PC-3 (cell line): Measurements from ENCODE around the gene TRIM52. TPM values are rescaled to one million over a fixed set of nuclear protein-coding genes. Genes with fewer than 3 reads are reported as not detected.
"Not testable (repeated sequence)": the region's sequence is repeated elsewhere in the genome, so short reads cannot be mapped to it uniquely, and the experiment has no call there.

ENCODE experiments used
- ATAC-seq: fragments of 200-7000 bp; cut with Tn5 transposase; 2 replicates; pipeline ENCODE4 v1.9.1; 2020; ENCODE audit warnings: mild to moderate bottlenecking, moderate library complexity
- Bru-seq: library from RNA; stranded (reverse); fragments of 400-500 nt; gene quantifications from one replicate; lab custom pipeline; 2021; lab: Mats Ljungman, UMichigan
- BruChase-seq, 2 experiments: library from RNA; stranded (reverse); fragments of 400-500 nt; gene quantifications; one replicate each; lab custom pipeline; 2021; lab: Mats Ljungman, UMichigan
- BruUV-seq: library from RNA; stranded (reverse); fragments of 400-500 nt; replicated peaks from 2 replicates; lab custom pipeline; 2021; lab: Mats Ljungman, UMichigan
- CTCF ChIA-PET: fragments of 300-600 bp; sonication (Branson Sonifier 250); formaldehyde crosslinking; loops from one replicate; lab custom pipeline; 2022; ENCODE audit warnings: antibody characterized with exemption; lab: Charles Lee
- POLR2A ChIA-PET: fragments of 300-600 bp; sonication (Branson Sonifier 250); formaldehyde crosslinking; loops from one replicate; lab custom pipeline; 2022; ENCODE audit warnings: antibody characterized with exemption; ENCODE audit not compliant: unreplicated experiment; lab: Charles Lee
- DNase-seq: peaks from one replicate; pipeline ENCODE4 v3.0.0-alpha.2; 2015
- H2AFZ ChIP-seq: fragments of 300-600 bp; sonication (generic); 2 replicates; pipeline ENCODE4 v1.6.0; 2016; ENCODE audit warnings: antibody characterized with exemption, low read length
- H3F3A ChIP-seq: fragments of 300-600 bp; sonication (generic); one replicate; pipeline ENCODE4 v1.6.0; 2017; ENCODE audit warnings: antibody characterized with exemption, low read length, control low read depth, mild to moderate bottlenecking; ENCODE audit not compliant: unreplicated experiment
- H3K27ac ChIP-seq: fragments of 300-600 bp; sonication (generic); 2 replicates; pipeline ENCODE4 v1.5.1; 2016; ENCODE audit warnings: mild to moderate bottlenecking, low read length
- H3K27me3 ChIP-seq: fragments of 300-600 bp; sonication (generic); 2 replicates; pipeline ENCODE4 v1.6.1; 2016; ENCODE audit warnings: low read length, mixed read lengths
- H3K36me3 ChIP-seq: fragments of 300-600 bp; sonication (generic); 2 replicates; pipeline ENCODE4 v1.6.1; 2016; ENCODE audit warnings: low read depth, mixed run types, low read length, mixed read lengths
- H3K4me1 ChIP-seq: fragments of 300-600 bp; sonication (generic); 2 replicates; pipeline ENCODE4 v1.5.1; 2016; ENCODE audit warnings: low read length; ENCODE audit not compliant: insufficient read depth
- H3K4me2 ChIP-seq: fragments of 300-600 bp; sonication (generic); 2 replicates; pipeline ENCODE4 v1.6.0; 2016; ENCODE audit warnings: low read length
- H3K4me3 ChIP-seq: fragments of 300-600 bp; sonication (generic); 2 replicates; pipeline ENCODE4 v1.5.1; 2016; ENCODE audit warnings: mild to moderate bottlenecking, low read length, mixed read lengths
- H3K79me2 ChIP-seq: fragments of 300-600 bp; sonication (generic); 2 replicates; pipeline ENCODE4 v1.6.1; 2017; ENCODE audit warnings: low read length, mixed read lengths
- H3K9ac ChIP-seq: fragments of 300-600 bp; sonication (generic); 2 replicates; pipeline ENCODE4 v1.6.0; 2016; ENCODE audit warnings: mild to moderate bottlenecking, low read length
- H3K9me2 ChIP-seq: fragments of 300-600 bp; sonication (generic); replicated peaks from 2 replicates; pipeline ENCODE4 v1.6.1; 2016; ENCODE audit warnings: mixed run types, low read length, mixed read lengths
- H3K9me3 ChIP-seq: fragments of 300-600 bp; sonication (generic); 2 replicates; pipeline ENCODE4 v1.6.1; 2016; ENCODE audit warnings: low read length, mixed read lengths
- H4K20me1 ChIP-seq: fragments of 300-600 bp; sonication (generic); 2 replicates; pipeline ENCODE4 v1.6.1; 2016; ENCODE audit warnings: low read length, mixed read lengths
- EZH2 ChIP-seq: fragments of 300-600 bp; sonication (generic); IDR thresholded peaks from one replicate; pipeline ENCODE4 v1.6.1; 2017; ENCODE audit warnings: antibody characterized with exemption, mild to moderate bottlenecking, low read length; ENCODE audit not compliant: unreplicated experiment
- EZH2phosphoT487 ChIP-seq: fragments of 300-600 bp; sonication (generic); IDR thresholded peaks from 2 replicates; pipeline ENCODE4 v1.6.1; 2018; ENCODE audit warnings: mild to moderate bottlenecking, antibody characterized with exemption, low read length, borderline replicate concordance
- intact Hi-C: fragments of 100-400 bp; cut with micrococcal nuclease; formaldehyde crosslinking; loops from 2 replicates; pipeline ENCODE4 v1.9.0; 2023
- long read RNA-seq: library from polyadenylated mRNA; unstranded; transcript quantifications from one replicate; pipeline ENCODE4 v2.0.0, GENCODE V29; 2021; ENCODE audit not compliant: unreplicated experiment
- total RNA-seq: library from RNA; depleted of rRNA; stranded (reverse); fragments of >200 nt; gene quantifications from 2 replicates; pipeline ENCODE4 v1.2.3, GENCODE V29; 2014; rRNA removed
- TF ChIP-seq, protein P1 (sequence below): fragments of 300-600 bp; sonication (generic); conservative IDR thresholded peaks from 2 replicates; pipeline ENCODE4 v1.5.1; 2017; ENCODE audit warnings: antibody characterized with exemption, low read depth, mild to moderate bottlenecking, low read length

Gene TRIM52
- total RNA-seq (4.4 and 8.9 TPM in 2 replicates), Bru-seq, nascent RNA (percentile 84 among the genes with signal in this experiment), BruChase-seq, experiment 1, labeled RNA remaining after a 6-hour chase (percentile 89 among the genes with signal in this experiment), BruChase-seq, experiment 2, labeled RNA remaining after a 2-hour chase (percentile 94 among the genes with signal in this experiment)
- long read RNA-seq, full-length matches to known transcripts = 8 of 16 reads
- long read RNA-seq, partial matches to known transcripts = 0 of 16 reads
- long read RNA-seq, other reads (novel, unspliced or antisense) = 8 of 16 reads

DNA sequence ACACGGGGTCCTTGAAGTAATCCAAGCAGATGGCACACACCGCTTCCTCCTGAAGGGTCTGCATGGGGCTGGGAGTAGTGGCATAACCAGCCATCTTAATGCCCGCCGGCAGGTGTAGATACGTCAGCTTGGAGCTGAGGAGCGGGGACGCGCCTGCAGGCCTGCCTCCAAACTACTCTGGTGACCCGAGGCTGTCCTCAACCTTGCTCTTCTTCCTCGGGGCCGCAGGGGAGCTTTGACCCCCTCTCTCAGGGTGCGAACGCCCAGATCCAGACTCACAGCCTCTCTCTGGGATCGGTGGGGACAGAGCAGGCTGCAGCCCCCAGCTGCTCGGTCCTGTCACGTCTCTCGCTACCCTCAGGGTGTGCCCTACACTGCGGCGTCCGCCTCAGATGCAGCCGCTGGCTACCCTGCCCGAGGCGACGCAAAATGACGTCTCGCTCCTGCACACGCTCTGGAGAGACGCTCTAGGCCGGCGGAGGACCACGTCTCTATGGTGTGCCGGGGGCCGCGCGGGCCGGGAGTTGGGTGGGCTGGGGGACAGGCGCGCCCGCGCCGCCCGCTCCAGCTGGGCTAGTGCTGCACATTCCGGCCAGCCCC lies at the start of gene TRIM52:
Gene TRIM52, minus strand, starts transcription at position 424 of the 600 bp plus-strand sequence. Its CDS starts 330 bp downstream, at position 94.
- Histone ChIP-seq H3K27me3 (no peaks in the 10 kb centered on the region), H2AFZ (peak within 1 kb of the TSS; percentile 97), H4K20me1 (peaks cover 33% of the 10 kb centered on the region), H3K4me2 (peak within 1 kb of the TSS; percentile 98), H3K9ac (peak within 1 kb of the TSS; percentile 100), H3K79me2 (peaks cover 60% of the 10 kb centered on the region), H3K36me3 (peaks cover 3% of the 10 kb centered on the region; the same call in 1 of the 2 replicates), H3F3A (no peaks in the 10 kb centered on the region), H3K9me2 (no peaks in the 10 kb centered on the region), H3K27ac (peak within 1 kb of the TSS; percentile 84), H3K4me3 (peak within 1 kb of the TSS; percentile 87), H3K9me3 (no peaks in the 10 kb centered on the region), H3K4me1 (peaks cover 4% of the 10 kb centered on the region; the same call in 1 of the 2 replicates)
- no TSS peak for BruUV-seq
- POLR2A ChIA-PET = interaction anchor here (0.6 to 1.0 kb wide), 3 partner anchors 22 to 465 kb away, joined by 3 read pairs; no protein-coding TSS in a partner anchor
- intact Hi-C loops = loop anchor here (5.0 kb wide), 1 partner anchor 79 kb away; no protein-coding TSS in a partner anchor
- CTCF ChIA-PET = interaction anchor here (0.6 kb wide), 1 partner anchor 14 kb away, joined by 3 read pairs; no protein-coding TSS in a partner anchor
- DNase-seq (peak; percentile 94), ATAC-seq (peak; percentile 79)
- TF ChIP-seq EZH2phosphoT487 (no peak), EZH2 (no peak)
- TF ChIP-seq, protein P1, sequence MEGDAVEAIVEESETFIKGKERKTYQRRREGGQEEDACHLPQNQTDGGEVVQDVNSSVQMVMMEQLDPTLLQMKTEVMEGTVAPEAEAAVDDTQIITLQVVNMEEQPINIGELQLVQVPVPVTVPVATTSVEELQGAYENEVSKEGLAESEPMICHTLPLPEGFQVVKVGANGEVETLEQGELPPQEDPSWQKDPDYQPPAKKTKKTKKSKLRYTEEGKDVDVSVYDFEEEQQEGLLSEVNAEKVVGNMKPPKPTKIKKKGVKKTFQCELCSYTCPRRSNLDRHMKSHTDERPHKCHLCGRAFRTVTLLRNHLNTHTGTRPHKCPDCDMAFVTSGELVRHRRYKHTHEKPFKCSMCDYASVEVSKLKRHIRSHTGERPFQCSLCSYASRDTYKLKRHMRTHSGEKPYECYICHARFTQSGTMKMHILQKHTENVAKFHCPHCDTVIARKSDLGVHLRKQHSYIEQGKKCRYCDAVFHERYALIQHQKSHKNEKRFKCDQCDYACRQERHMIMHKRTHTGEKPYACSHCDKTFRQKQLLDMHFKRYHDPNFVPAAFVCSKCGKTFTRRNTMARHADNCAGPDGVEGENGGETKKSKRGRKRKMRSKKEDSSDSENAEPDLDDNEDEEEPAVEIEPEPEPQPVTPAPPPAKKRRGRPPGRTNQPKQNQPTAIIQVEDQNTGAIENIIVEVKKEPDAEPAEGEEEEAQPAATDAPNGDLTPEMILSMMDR = no peak

DNA sequence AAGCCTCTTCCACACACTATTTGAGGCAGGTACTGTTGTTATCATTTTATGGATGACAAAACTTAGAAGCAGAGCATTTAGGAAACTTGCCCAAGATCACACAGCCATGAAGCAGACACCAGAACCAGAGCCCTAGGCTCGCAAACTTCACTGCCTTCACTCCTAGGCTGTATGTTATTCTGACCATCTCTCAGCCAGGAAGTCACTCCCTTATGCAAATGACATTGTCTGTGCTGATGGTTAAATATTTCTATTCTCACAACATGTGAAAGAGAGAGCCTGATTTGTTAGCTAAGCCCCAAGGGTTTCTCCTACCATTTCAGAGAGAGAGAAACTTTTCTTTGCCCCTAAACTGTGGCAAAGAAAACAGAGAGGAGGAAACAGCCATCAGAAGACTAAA lies 26.4 kb upstream of the TRIM52 start:
- H3K27ac ChIP-seq, H3K36me3 ChIP-seq, H3K9me2 ChIP-seq, H3K9me3 ChIP-seq, H3K4me2 ChIP-seq, H3K27me3 ChIP-seq, H3K79me2 ChIP-seq, POLR2A ChIA-PET, H2AFZ ChIP-seq, H3K4me3 ChIP-seq, H3K4me1 ChIP-seq, H4K20me1 ChIP-seq, H3K9ac ChIP-seq, ATAC-seq, intact Hi-C loops, BruUV-seq, H3F3A ChIP-seq, DNase-seq: not testable (repeated sequence)
- CTCF ChIA-PET = interaction anchor here (0.6 kb wide), 1 partner anchor 342 kb away, joined by 3 read pairs; no protein-coding TSS in a partner anchor

DNA sequence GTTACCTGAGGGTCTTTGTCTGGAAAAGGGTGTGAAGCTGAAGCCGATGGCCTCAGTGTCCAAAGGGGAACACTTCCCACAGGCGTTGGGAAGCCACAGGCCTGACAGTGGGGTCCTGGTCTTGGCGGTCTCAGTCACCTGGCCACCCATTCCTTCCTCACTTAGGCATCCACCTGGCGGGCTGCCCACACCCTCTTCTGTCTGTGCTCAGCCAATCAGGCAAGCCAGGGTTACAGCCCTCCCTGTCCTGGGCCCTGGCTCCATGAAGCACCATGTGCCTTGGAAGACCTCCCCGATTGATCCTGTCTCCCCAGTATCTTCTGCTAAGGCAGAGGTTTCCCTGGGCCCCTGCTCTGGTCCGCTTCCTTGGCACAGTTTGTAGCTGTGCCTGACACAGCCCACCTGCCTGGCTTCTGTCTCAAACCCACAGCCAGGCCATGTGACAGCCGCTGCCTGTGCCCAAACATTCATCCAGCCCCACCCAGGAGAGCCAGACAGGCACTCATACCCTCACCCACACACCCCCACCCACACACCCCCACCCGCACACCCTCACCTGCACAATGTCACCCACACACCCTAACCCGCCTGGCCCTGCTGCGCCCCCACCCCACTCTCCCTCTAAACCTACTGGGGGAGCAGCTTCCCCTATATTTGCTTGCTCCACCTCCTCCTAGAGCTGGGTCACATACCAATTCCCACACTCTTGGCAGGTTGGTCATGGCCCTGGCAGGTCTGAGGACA lies 25.2 kb upstream of the TRIM52 start:
- BruUV-seq, H3K36me3 ChIP-seq, POLR2A ChIA-PET, H3K9ac ChIP-seq, H3K27me3 ChIP-seq, H3K4me1 ChIP-seq, H4K20me1 ChIP-seq, H3K27ac ChIP-seq, DNase-seq, H3K4me3 ChIP-seq, H3K9me3 ChIP-seq, intact Hi-C loops, H2AFZ ChIP-seq, ATAC-seq, H3K9me2 ChIP-seq, H3K79me2 ChIP-seq, H3F3A ChIP-seq, H3K4me2 ChIP-seq, CTCF ChIA-PET: not testable (repeated sequence)

DNA sequence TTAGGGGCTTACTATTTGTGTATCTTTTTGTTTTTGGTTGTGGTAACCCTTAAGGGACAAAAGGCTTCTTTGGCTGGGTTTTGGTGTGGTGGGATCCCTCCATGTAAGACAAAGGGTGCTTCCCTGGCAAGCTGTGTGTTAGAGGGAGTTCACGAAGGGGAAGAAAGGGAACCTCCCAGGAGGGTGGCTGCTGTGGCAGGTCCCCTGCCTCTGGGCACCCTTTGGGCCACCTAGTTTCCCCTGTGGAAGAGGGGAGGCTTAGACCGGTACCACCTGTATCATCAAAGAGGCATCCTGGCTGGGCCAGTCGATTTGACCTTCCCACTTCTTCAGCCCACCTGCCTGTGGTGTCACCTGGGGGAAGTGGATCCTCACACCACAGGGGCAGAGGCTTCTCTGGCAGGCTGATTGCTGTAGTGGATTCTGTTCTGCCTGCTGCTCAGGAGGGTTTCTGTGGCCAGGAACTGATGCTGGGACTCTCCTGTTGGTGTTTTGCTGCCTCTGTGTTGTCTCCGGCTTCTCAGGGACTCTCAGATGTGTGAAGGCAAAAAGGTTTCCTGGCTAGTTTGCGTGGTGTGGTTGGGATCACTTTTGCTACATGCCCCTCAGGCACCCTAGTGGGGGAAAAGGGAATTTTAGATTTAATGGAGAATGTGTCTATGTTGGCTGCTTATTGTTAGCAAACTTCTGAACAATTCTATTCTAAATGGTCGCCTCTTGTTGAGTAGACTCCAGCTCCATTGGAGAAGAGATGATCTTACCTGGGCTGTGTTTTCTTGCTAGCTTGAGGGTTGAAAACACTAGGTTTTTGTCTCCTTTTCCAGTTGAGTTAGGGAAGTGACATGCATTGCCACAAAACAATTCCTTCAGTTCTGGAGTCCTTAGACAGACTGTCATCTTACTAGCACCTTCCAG lies 23.2 kb upstream of the TRIM52 start:
- H3K9ac ChIP-seq, CTCF ChIA-PET, ATAC-seq, DNase-seq, H3K9me3 ChIP-seq, H3K4me3 ChIP-seq, H3K9me2 ChIP-seq, BruUV-seq, H3K36me3 ChIP-seq, H2AFZ ChIP-seq, intact Hi-C loops, H3K27ac ChIP-seq, POLR2A ChIA-PET, H3K4me2 ChIP-seq, H3K79me2 ChIP-seq, H4K20me1 ChIP-seq, H3K4me1 ChIP-seq, H3K27me3 ChIP-seq, H3F3A ChIP-seq: not testable (repeated sequence)
